Retina (tissue), 1 donor: ENCODE data around the gene GPR42.
"Not testable (repeated sequence)": the region's sequence is repeated elsewhere in the genome, so short reads cannot be mapped to it uniquely, and the experiment has no call there.

ENCODE experiments used
- DNase-seq: peaks from one replicate; pipeline ENCODE4 v3.0.0-alpha.2; 2016

Gene GPR42

DNA sequence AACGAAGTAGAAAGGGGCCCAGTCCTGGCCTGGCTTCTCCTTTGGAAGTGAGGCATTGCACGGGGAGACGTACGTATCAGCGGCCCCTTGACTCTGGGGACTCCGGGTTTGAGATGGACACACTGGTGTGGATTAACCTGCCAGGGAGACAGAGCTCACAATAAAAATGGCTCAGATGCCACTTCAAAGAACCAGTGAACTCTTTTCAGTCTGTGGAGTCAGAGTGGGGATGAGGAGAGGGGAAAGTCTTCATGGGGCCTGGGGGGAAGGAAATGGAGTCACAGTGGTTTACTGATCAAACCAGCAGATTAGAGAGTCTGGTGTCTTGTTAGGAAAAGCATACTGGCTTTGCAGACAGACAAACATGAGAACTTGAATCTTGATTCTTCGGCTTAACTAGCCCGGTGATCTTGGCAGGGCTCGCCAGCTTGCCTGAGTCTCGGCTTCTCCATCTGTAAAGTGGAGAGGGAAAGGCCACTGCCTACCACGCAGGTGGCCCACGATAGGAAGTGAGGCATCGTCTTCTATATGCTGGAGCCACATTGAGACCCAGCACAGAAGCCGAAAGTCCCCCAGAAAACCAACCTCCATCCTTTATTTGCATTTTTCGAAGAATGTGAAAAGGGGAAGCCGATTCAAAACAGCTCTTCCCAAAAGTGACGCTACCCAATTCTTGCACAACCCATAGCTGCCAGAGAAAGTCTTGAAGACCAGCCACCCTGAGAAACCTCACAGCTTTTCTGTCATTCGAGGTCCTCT is 23.5 kb upstream of the GPR42 start, which contains the start of gene FFAR1:
Gene FFAR1, plus strand, starts transcription at position 732 of the 759 bp plus-strand sequence. CDS start 3,650 bp downstream, outside the sequence.
- no peak for DNase-seq

GRCh38 chr19:35347930-35348298 is 23.0 kb upstream of the GPR42 start:
- no peak for DNase-seq

DNA sequence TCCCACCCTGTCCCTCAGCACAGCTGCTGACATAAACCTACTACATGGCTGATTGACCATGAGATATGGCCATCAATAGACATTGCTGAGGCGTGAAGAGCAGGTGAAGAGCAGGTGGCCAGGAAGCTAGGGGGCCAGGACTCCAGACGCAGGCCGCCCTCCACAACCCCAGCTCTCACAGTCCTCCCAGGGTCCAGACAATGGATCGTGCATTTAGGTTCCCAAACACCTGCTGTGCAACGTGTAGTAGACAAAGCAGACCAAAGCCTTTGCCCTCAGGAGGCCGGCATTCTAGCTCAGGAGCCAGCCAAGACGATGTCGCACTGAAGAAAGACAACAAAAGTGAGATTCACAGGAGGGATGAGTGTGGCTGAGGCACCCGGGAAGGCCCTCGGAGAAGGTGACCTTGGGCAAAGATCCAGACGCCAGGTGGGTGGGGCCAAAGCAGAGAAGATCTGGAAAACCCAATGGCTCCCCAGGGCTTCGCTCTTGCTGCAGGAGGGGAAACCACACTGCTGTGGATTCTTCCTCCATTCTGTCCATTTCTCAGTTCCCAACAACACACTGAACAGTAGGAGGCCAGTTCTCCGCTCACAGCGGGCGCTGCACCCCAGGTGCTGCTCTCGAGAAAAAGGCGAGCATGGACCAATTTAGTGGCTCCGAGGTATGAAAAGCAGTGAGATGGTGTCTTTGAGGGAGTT is 21.8 kb upstream of the GPR42 start:
- no peak for DNase-seq

DNA sequence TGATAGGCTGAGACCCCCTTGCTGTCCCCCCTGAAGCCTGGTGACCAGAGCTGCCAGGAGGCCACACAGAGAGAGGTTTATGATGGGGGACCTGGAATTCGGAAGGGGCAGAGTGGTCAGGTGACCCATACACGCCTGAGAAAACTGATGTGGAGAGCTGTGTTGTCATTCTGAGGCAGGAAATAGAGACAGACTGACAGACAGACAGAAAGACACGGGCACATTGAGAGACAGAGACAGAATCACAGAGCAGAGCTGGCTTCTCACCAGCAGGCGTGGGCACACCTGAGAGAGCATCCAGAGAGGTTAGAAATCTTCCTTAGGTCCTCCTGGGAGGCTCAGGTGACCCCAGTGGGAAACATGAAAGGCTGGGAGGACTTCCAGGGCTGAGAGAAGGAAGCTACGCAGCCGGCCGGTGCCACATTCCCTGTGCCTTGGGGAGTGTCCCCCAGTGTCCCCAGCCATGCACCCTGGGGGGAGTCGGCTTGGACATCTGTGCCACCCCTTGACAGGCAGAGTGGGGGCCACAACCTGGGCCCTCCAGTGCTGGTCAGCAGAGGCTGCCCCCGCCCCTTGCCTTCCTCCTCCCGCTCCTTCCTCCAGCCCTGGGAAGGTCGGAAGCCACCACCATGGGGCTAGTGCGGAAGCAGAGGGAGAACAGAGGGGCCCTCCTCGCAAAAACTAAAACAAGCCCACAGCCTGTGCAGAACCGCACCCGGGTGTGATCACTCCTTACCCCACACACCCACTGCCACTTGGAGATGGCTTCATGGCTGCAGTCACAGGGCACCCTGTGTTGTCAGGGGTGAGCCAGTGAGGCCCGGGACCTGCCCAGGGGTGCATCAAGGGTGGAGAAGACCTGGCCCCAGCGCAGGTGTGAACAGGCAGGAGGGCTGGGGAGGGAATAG is 21.0 kb upstream of the GPR42 start:
- DNase-seq: peak; percentile 26

GRCh38 chr19:35350591-35350990 is 20.3 kb upstream of the GPR42 start:
- peak; percentile 57 for DNase-seq

- no peak for DNase-seq
Measured at GRCh38 chr19:35351411-35352176, 19.3 kb upstream of the GPR42 start.

DNA sequence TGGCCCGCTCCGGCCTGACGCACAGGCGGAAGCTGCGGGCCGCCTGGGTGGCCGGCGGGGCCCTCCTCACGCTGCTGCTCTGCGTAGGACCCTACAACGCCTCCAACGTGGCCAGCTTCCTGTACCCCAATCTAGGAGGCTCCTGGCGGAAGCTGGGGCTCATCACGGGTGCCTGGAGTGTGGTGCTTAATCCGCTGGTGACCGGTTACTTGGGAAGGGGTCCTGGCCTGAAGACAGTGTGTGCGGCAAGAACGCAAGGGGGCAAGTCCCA is 18.8 kb upstream of the GPR42 start:
- DNase-seq: no peak

DNA sequence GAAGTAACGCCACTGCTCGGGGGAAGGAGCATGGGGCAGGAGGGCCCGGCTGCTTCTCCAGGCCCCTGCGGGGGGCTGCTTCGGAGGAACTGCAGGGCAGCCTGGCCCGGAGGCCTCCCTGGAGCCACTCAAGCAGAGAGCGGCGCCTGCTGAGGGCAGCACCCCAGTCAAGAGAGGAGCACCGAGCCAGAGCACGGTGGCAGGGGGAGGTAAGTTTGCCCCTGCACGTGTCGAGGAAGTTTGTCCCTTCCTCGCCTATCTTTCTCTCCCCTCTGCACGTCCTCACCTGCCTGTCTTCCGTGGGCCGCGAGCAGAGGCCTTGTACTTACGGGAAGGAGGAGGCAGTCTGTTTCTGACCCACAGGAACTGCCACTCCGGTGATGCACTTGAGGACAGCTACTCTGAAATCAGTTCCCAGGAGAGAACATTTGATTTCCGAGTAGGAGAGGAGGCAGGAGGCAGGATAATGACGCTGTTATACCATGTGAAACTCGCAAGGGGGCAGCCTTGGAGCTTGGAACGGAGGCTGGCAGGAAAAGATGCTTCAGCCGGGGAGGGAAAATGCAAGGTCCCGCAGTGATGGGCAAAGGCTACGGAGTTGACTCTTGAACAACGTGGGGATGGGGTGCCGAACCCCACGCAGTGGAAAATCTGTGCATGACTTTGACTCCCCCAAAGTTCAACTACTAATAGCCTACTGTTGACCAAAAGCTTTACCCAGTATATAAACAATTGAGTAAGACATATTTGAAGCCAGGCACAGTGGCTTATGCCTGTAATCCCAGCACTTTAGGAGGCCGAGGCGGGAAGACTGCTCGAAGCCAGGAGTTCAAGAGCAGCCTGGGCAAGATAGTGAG is 18.2 kb upstream of the GPR42 start:
- peak; percentile 86 for DNase-seq

GRCh38 chr19:35353635-35354034 is 17.2 kb upstream of the GPR42 start:
- peak; percentile 1 for DNase-seq

- DNase-seq: no peak
Measured at GRCh38 chr19:35354898-35355297, 16.0 kb upstream of the GPR42 start.

GRCh38 chr19:35355791-35356460 is 14.9 kb upstream of the GPR42 start:
- DNase-seq: no peak

DNA sequence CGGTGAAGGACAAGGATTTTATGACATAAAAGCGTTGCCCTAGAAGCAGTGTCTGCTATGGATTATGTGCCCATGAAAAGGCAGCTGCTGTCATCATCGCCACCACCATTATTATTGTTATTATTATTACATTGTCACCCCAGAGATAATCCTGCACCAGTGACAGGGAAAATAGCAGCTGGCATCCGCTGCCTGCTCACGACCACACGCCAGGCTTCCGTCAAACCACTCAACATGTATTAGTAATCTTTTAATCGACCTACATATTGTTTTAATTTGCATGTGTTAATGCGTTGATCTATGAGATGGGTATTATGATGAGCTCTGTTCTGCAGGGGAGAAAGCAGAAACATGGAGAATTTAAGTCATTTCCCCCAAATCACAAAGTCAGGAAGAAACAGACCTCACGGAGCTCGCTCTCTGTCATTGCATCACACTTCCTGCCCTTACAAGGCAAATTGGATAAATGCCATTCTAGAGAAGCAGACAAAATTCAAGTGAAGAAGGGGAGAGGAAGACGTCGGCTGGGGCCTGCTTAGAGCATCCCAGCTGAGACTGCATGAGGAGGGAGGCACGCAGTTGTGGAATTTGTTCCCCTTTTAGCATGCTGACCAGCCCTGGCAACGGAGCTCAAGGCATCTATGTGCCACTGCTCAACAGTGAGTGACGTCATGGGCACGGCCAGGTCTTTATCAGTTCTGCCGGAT is 12.8 kb upstream of the GPR42 start, which contains the start of gene FFAR3:
Gene FFAR3, plus strand, starts transcription at position 594 of the 707 bp plus-strand sequence. CDS start 431 bp downstream, outside the sequence.
- no peak for DNase-seq

GRCh38 chr19:35358834-35359233 is 12.0 kb upstream of the GPR42 start:
- DNase-seq: not testable (repeated sequence)

DNA sequence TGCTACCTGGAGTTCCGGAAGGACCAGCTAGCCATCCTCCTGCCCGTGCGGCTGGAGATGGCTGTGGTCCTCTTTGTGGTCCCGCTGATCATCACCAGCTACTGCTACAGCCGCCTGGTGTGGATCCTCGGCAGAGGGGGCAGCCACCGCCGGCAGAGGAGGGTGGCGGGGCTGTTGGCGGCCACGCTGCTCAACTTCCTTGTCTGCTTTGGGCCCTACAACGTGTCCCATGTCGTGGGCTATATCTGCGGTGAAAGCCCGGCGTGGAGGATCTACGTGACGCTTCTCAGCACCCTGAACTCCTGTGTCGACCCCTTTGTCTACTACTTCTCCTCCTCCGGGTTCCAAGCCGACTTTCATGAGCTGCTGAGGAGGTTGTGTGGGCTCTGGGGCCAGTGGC is 11.5 kb upstream of the GPR42 start:
- DNase-seq: not testable (repeated sequence)

GRCh38 chr19:35360081-35360480 is 10.8 kb upstream of the GPR42 start:
- not testable (repeated sequence) for DNase-seq

GRCh38 chr19:35360880-35361420 is 9.9 kb upstream of the GPR42 start:
- no peak for DNase-seq

DNA sequence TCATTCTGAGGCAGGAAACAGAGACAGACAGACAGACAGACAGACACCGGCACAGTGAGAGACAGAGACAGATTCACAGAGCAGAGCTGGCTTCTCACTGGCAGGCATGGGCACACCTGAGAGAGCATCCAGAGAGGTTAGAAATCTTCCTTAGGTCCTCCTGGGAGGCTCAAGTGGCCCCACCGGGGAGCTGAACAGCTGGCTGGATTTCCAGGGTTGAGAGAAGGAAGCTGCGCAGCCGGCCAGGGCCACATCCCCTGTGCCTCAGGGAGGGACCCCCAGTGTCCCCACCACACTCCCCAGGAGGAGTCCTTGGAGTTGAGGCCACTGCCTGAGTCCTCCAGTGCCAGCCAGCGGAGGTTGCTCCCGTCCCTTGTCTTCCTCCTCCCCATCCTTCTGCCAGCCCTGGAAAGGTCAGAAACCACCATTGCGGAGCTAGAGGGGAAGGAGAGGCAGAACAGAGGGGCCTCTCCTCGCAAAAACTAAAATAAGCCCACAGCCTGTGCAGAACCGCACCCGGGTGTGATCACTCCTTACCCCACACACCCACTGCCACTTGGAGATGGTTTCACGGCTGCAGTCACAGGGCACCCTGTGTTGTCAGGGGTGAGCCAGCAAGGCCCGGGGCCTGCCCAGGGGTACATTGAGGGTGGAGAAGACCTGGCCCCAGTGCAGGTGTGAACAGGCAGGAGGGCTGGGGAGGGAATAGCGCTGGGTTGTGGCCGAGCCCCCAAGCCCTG is 8.4 kb upstream of the GPR42 start:
- DNase-seq: no peak

- DNase-seq: no peak
Measured at GRCh38 chr19:35363001-35363590, 7.8 kb upstream of the GPR42 start.
